Measurements from ENCODE around the gene GRP. TPM values are rescaled to one million over a fixed set of nuclear protein-coding genes. Genes with fewer than 3 reads are reported as not detected.
"Not testable (repeated sequence)": the region's sequence is repeated elsewhere in the genome, so short reads cannot be mapped to it uniquely, and the experiment has no call there.

GRP gene
- polyA plus RNA-seq, 1 donor = not detected

- DNase-seq (ENCODE audit: low read depth) = no peak
Observed at GRCh38 chr18:59229191-59229590, 9.2 kb downstream of the GRP start.

- no peak for DNase-seq (ENCODE audit: low read depth)
Observed at GRCh38 chr18:59229701-59230443, 9.9 kb downstream of the GRP start.

GRCh38 chr18:59231114-59231513 lies 11.2 kb downstream of the GRP start:
- DNase-seq (ENCODE audit: low read depth) = no peak

GRCh38 chr18:59231877-59232276 lies 11.9 kb downstream of the GRP start:
- no peak for DNase-seq (ENCODE audit: low read depth)

GRCh38 chr18:59232309-59233016 lies 12.5 kb downstream of the GRP start:
- no peak for DNase-seq (ENCODE audit: low read depth)

GRCh38 chr18:59233017-59233410 lies 13.1 kb downstream of the GRP start:
- no peak for DNase-seq (ENCODE audit: low read depth)

- DNase-seq (ENCODE audit: low read depth) = no peak
Observed at GRCh38 chr18:59238385-59238784, 18.4 kb downstream of the GRP start.

- no peak for DNase-seq (ENCODE audit: low read depth)
Observed at GRCh38 chr18:59239642-59240041, 19.7 kb downstream of the GRP start.

- DNase-seq (ENCODE audit: low read depth) = no peak
Observed at GRCh38 chr18:59242906-59243305, 22.9 kb downstream of the GRP start.

GRCh38 chr18:59246796-59247195 lies 26.8 kb downstream of the GRP start:
- DNase-seq (ENCODE audit: low read depth) = no peak

- DNase-seq (ENCODE audit: low read depth) = peak; percentile 89
Observed at GRCh38 chr18:59249199-59249774, 29.3 kb downstream of the GRP start.

GRCh38 chr18:59255491-59255890 lies 35.5 kb downstream of the GRP start:
- DNase-seq (ENCODE audit: low read depth) = not testable (repeated sequence)

GRCh38 chr18:59261842-59262241 lies 41.9 kb downstream of the GRP start:
- not testable (repeated sequence) for DNase-seq (ENCODE audit: low read depth)

GRCh38 chr18:59262243-59262642 lies 42.3 kb downstream of the GRP start:
- DNase-seq (ENCODE audit: low read depth) = not testable (repeated sequence)

GRCh38 chr18:59263661-59264060 lies 43.7 kb downstream of the GRP start:
- DNase-seq (ENCODE audit: low read depth) = no peak

GRCh38 chr18:59264121-59264571 lies 44.2 kb downstream of the GRP start:
- no peak for DNase-seq (ENCODE audit: low read depth)

GRCh38 chr18:59264651-59265245 lies 44.8 kb downstream of the GRP start:
- no peak for DNase-seq (ENCODE audit: low read depth)

- DNase-seq (ENCODE audit: low read depth) = no peak
Observed at GRCh38 chr18:59265246-59265973, 45.5 kb downstream of the GRP start.

GRCh38 chr18:59265974-59266369 lies 46.0 kb downstream of the GRP start:
- DNase-seq (ENCODE audit: low read depth) = no peak

GRCh38 chr18:59266459-59266858 lies 46.5 kb downstream of the GRP start:
- DNase-seq (ENCODE audit: low read depth) = no peak

GRCh38 chr18:59266886-59267502 lies 47.0 kb downstream of the GRP start:
- DNase-seq (ENCODE audit: low read depth) = no peak

Measured in forelimb muscle (tissue), 1 donor.